BLaER1 treated with 17β-estradiol and CSF1 and Interleukin-3, amounts not matched to agents 10 nM and 100 nM (cell line): ENCODE data around the gene ST6GALNAC3.

Source experiments
- H3K27ac ChIP-seq, 11 experiments: shearing (Covaris generic); formaldehyde crosslinking; 2 replicates each; pipeline ENCODE4 v1.8.1; 2022
- H3K27me3 ChIP-seq, 11 experiments: shearing (Covaris generic); formaldehyde crosslinking; 2 replicates each; pipeline ENCODE4 v1.8.1; 2022
- H3K36me3 ChIP-seq, 11 experiments: shearing (Covaris generic); formaldehyde crosslinking; 2 replicates each; pipeline ENCODE4 v1.8.1; 2022
- H3K4me1 ChIP-seq, 10 experiments: shearing (Covaris generic); formaldehyde crosslinking; 2 replicates each; pipeline ENCODE4 v1.8.1; 2022
- H3K4me2 ChIP-seq, 11 experiments: shearing (Covaris generic); formaldehyde crosslinking; 2 replicates each; pipeline ENCODE4 v1.8.1; 2022
- H3K4me3 ChIP-seq, 10 experiments: shearing (Covaris generic); formaldehyde crosslinking; 2 replicates each; pipeline ENCODE4 v1.8.1; 2022
- H3K9ac ChIP-seq, 11 experiments: shearing (Covaris generic); formaldehyde crosslinking; 2 replicates each; pipeline ENCODE4 v1.8.1; 2022
- H3K9me3 ChIP-seq, 11 experiments: shearing (Covaris generic); formaldehyde crosslinking; replicated peaks in 1 of 11; 2 replicates each; pipeline ENCODE4 v1.8.1; 2022
- H4K20me1 ChIP-seq, 11 experiments: shearing (Covaris generic); formaldehyde crosslinking; 2 replicates each; pipeline ENCODE4 v1.8.1; 2022
- Cebpa-rat ChIP-seq, 11 experiments: shearing (Covaris generic); IDR thresholded peaks; 2 replicates each; pipeline ENCODE4 v1.8.1; 2022

ST6GALNAC3 gene

DNA sequence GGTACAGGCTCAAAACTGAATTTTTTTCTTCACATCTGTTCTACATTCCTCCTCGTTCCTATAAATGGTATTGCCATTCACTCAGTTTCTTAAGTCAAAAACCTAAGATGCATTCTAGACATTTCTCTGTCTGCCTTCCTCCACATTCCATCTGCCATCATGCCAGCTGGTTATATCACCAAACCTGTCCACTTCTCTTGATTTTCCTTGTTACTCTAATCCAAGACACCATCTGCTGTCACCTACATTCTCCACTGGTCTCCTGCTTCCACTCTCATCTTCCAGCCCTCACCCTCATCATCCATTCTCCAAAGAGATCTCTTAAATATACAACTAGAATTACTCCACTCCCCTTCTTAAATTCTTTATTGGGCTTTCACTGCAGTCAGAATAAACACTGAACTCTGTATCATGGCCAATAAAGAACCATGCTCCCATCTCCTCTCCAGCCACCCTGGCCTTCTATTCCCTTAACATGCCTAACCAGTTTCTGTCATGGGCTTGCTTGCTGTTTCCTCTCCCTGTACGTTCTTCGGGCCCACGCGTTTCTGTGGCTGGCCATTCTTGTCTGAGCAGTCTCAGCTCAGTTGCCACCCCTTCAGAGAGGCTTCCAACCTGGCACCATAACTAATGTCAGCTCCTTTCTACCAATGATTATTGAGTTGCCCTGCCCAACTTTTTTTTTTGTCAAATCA lies 278.3 kb downstream of the ST6GALNAC3 start:
- H3K9me3 ChIP-seq = no peaks in the 10 kb centered on the region
- no peaks in the 10 kb centered on the region for H3K27me3 ChIP-seq
- H3K27ac ChIP-seq = no peak overlapping the region
- peaks cover 0 to 6% (median 0%) of the 10 kb centered on the region in 11 experiments; a peak in 1 of 22 replicates for H4K20me1 ChIP-seq
- TF ChIP-seq Cebpa-rat (IDR thresholded peaks at IDR 0.05) = no peak
- no peak overlapping the region for H3K4me2 ChIP-seq
- H3K4me1 ChIP-seq = peaks cover 0 to 22% (median 0%) of the 10 kb centered on the region in 10 experiments; a peak in 6 of 20 replicates
- no peak overlapping the region for H3K4me3 ChIP-seq
- H3K9ac ChIP-seq = no peak overlapping the region
- H3K36me3 ChIP-seq = no peaks in the 10 kb centered on the region

GRCh38 chr1:76354236-76354635 lies 279.7 kb downstream of the ST6GALNAC3 start:
- Histone ChIP-seq H3K27me3 (no peaks in the 10 kb centered on the region), H3K9me3 (no peaks in the 10 kb centered on the region), H3K4me3 (no peak overlapping the region), H4K20me1 (peaks cover 0 to 6% (median 0%) of the 10 kb centered on the region in 11 experiments; a peak in 1 of 22 replicates), H3K9ac (no peak overlapping the region), H3K36me3 (no peaks in the 10 kb centered on the region), H3K27ac (no peak overlapping the region), H3K4me2 (no peak overlapping the region), H3K4me1 (peaks cover 0 to 22% (median 0%) of the 10 kb centered on the region in 10 experiments; a peak in 6 of 20 replicates)
- TF ChIP-seq Cebpa-rat (IDR thresholded peaks at IDR 0.05) = no peak

- Histone ChIP-seq H4K20me1 (no peaks in the 10 kb centered on the region; a peak in 1 of 22 replicates), H3K27ac (no peak overlapping the region), H3K4me3 (no peak overlapping the region), H3K9me3 (no peaks in the 10 kb centered on the region), H3K27me3 (no peaks in the 10 kb centered on the region), H3K9ac (no peak overlapping the region), H3K4me1 (peaks cover 0 to 7% (median 0%) of the 10 kb centered on the region in 10 experiments; a peak in 2 of 20 replicates), H3K4me2 (no peak overlapping the region), H3K36me3 (no peaks in the 10 kb centered on the region)
- TF ChIP-seq Cebpa-rat (IDR thresholded peaks at IDR 0.05) = no peak
These were observed 292.2 kb downstream of the ST6GALNAC3 start for GRCh38 chr1:76366726-76367125.

- Histone ChIP-seq H3K4me3 (no peak overlapping the region), H3K9ac (no peak overlapping the region), H3K9me3 (no peaks in the 10 kb centered on the region), H3K4me2 (no peak overlapping the region), H3K4me1 (peaks cover 0 to 7% (median 1%) of the 10 kb centered on the region in 10 experiments; a peak in 13 of 20 replicates), H3K27me3 (no peaks in the 10 kb centered on the region), H4K20me1 (no peaks in the 10 kb centered on the region), H3K36me3 (no peaks in the 10 kb centered on the region), H3K27ac (no peak overlapping the region)
- no peak for TF ChIP-seq Cebpa-rat (IDR thresholded peaks at IDR 0.05)
These were observed 297.4 kb downstream of the ST6GALNAC3 start for GRCh38 chr1:76371941-76372340.

DNA sequence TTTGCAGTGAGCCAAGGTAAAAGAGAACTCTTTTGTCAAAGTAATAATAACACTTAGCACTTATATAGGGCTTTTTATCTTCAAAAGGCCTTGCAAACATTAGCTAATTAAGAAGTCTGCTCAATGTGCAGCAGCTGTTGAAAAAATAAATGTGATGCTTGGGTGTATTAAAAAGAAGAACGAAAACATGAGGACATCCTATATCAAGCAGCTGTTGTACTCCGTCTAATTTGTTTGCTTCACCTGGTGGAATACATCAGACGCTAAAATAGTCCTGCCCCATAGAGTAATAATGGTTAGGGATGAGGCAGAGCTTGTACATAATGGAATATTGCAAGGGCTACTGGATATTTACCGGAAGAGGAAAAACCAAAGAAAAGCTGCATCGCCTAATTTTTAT lies 299.5 kb downstream of the ST6GALNAC3 start:
- Histone ChIP-seq H3K4me2 (no peak overlapping the region), H3K9ac (no peak overlapping the region), H3K9me3 (peaks cover 0 to 9% (median 0%) of the 10 kb centered on the region in 11 experiments; a peak in 5 of 22 replicates), H3K27me3 (no peaks in the 10 kb centered on the region), H4K20me1 (no peaks in the 10 kb centered on the region), H3K4me3 (no peak overlapping the region), H3K36me3 (no peaks in the 10 kb centered on the region), H3K4me1 (peaks cover 0 to 10% (median 7%) of the 10 kb centered on the region in 10 experiments; a peak in 15 of 20 replicates), H3K27ac (no peak overlapping the region)
- no peak for TF ChIP-seq Cebpa-rat (IDR thresholded peaks at IDR 0.05)

DNA sequence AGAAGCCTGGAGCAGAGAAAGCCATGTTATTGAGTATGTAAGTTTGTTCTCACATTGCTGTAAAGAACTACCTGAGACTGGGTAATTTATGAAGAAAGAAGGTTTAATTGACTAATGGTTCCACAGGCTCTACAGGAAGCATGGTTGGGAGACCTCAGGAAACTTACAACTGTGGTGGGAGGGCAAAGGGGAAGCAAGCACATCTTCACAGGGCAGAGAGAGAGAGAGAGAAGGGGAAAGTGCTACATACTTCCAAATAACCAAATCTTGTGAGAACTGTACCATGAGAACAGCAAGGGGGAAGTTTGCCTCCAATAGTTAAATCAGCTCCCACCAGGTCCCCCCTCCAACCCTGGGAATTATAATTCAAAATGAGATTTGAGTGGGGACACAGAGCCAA lies 302.7 kb downstream of the ST6GALNAC3 start:
- H3K9ac ChIP-seq = no peak overlapping the region
- TF ChIP-seq Cebpa-rat (IDR thresholded peaks at IDR 0.05) = no peak
- no peak overlapping the region for H3K27ac ChIP-seq
- peaks cover 0 to 9% (median 0%) of the 10 kb centered on the region in 11 experiments; a peak in 5 of 22 replicates for H3K9me3 ChIP-seq
- H3K4me3 ChIP-seq = no peak overlapping the region
- H3K4me2 ChIP-seq = peak overlapping the region in 7 of 11 experiments; percentile 20 to 51 (median 31); a peak in 13 of 22 replicates
- H3K36me3 ChIP-seq = no peaks in the 10 kb centered on the region
- no peaks in the 10 kb centered on the region for H3K27me3 ChIP-seq
- H3K4me1 ChIP-seq = peaks cover 0 to 10% (median 6%) of the 10 kb centered on the region in 10 experiments; a peak in 13 of 20 replicates
- no peaks in the 10 kb centered on the region for H4K20me1 ChIP-seq

- H3K9ac ChIP-seq = no peak overlapping the region
- H3K9me3 ChIP-seq = peaks cover 0 to 13% (median 0%) of the 10 kb centered on the region in 11 experiments; a peak in 6 of 22 replicates
- H3K36me3 ChIP-seq = no peaks in the 10 kb centered on the region
- no peak for TF ChIP-seq Cebpa-rat (IDR thresholded peaks at IDR 0.05)
- no peaks in the 10 kb centered on the region for H4K20me1 ChIP-seq
- H3K4me1 ChIP-seq = peaks cover 0 to 10% (median 6%) of the 10 kb centered on the region in 10 experiments; a peak in 13 of 20 replicates
- no peak overlapping the region for H3K4me3 ChIP-seq
- no peak overlapping the region for H3K27ac ChIP-seq
- H3K27me3 ChIP-seq = no peaks in the 10 kb centered on the region
- H3K4me2 ChIP-seq = no peak overlapping the region
These were observed 305.0 kb downstream of the ST6GALNAC3 start for GRCh38 chr1:76379506-76379905.

DNA sequence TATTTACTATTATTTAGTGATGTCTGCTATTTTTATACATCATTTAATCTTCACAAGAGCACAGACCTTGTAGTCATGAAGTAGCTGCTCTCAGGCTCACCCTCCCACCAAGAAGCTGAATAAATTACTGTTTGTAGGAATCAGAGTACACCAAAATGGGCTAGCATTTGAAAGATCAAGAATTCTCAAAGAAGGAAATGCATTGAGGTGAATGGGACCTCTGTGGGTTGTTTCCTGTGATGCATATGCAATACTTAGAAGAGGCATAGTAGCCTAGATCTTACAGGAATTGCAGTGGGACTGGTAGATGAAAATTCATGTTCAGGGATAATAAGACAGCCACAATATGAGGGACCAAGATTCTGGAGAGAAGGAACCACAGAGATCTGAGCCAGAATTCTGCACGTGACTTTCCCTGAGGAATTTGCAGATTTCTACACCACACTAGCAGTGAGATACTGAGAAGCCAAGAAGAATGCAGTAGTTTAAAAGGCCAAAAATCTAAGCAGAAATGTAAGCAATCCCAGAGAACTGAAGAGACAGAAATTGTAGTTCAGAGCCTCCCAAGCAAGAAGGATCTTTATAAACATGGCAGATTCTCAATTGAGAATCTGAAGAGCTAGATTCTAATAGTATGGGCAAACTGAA lies 307.0 kb downstream of the ST6GALNAC3 start:
- Histone ChIP-seq H3K4me3 (no peak overlapping the region), H3K4me2 (no peak overlapping the region), H3K9me3 (peaks cover 0 to 13% (median 0%) of the 10 kb centered on the region in 11 experiments; a peak in 6 of 22 replicates), H3K27ac (no peak overlapping the region), H3K36me3 (no peaks in the 10 kb centered on the region), H4K20me1 (no peaks in the 10 kb centered on the region), H3K9ac (no peak overlapping the region), H3K27me3 (no peaks in the 10 kb centered on the region), H3K4me1 (peaks cover 0 to 10% (median 6%) of the 10 kb centered on the region in 10 experiments; a peak in 13 of 20 replicates)
- TF ChIP-seq Cebpa-rat (IDR thresholded peaks at IDR 0.05) = no peak

GRCh38 chr1:76388261-76388660 lies 313.7 kb downstream of the ST6GALNAC3 start:
- H3K27me3 ChIP-seq = no peaks in the 10 kb centered on the region
- peaks cover 0 to 6% (median 0%) of the 10 kb centered on the region in 10 experiments; a peak in 2 of 20 replicates for H3K4me1 ChIP-seq
- no peak overlapping the region for H3K4me3 ChIP-seq
- H3K36me3 ChIP-seq = no peaks in the 10 kb centered on the region
- TF ChIP-seq Cebpa-rat (IDR thresholded peaks at IDR 0.05) = no peak
- H3K9ac ChIP-seq = no peak overlapping the region
- no peak overlapping the region for H3K4me2 ChIP-seq
- no peak overlapping the region for H3K27ac ChIP-seq
- H3K9me3 ChIP-seq = peaks cover 0 to 3% (median 0%) of the 10 kb centered on the region in 11 experiments; a peak in 1 of 22 replicates
- 0 out of 22 replicates have a peak, but pooled peaks cover 0 to 9% (median 0%) of the 10 kb centered on the region in 11 experiments for H4K20me1 ChIP-seq
